Measurements from ENCODE around the gene SLC1A2. TPM values are rescaled to one million over a fixed set of nuclear protein-coding genes. Genes with fewer than 3 reads are reported as not detected.

Gene SLC1A2
- total RNA-seq, 4 donors from 2014 or later = 1.0 to 11.5 (median 5.0) TPM

- Histone ChIP-seq H3K4me3 (no peak overlapping the region), H3K27ac (no peak overlapping the region), H3K4me1 (no peaks in the 10 kb centered on the region), H3K9me3 (no peaks in the 10 kb centered on the region), H3K36me3 (no peaks in the 10 kb centered on the region), H3K27me3 (no peaks in the 10 kb centered on the region)
- TF ChIP-seq POLR2A (IDR thresholded peaks at IDR 0.05) (no peak), CTCF (IDR thresholded peaks at IDR 0.05) (no peak)
- DNase-seq = no peak
- intact Hi-C loops (cut with DNase I; ENCODE audit: low total_unique reads) = no loop called here
Observed at GRCh38 chr11:35208795-35209194, 210.6 kb downstream of the SLC1A2 start.

DNA sequence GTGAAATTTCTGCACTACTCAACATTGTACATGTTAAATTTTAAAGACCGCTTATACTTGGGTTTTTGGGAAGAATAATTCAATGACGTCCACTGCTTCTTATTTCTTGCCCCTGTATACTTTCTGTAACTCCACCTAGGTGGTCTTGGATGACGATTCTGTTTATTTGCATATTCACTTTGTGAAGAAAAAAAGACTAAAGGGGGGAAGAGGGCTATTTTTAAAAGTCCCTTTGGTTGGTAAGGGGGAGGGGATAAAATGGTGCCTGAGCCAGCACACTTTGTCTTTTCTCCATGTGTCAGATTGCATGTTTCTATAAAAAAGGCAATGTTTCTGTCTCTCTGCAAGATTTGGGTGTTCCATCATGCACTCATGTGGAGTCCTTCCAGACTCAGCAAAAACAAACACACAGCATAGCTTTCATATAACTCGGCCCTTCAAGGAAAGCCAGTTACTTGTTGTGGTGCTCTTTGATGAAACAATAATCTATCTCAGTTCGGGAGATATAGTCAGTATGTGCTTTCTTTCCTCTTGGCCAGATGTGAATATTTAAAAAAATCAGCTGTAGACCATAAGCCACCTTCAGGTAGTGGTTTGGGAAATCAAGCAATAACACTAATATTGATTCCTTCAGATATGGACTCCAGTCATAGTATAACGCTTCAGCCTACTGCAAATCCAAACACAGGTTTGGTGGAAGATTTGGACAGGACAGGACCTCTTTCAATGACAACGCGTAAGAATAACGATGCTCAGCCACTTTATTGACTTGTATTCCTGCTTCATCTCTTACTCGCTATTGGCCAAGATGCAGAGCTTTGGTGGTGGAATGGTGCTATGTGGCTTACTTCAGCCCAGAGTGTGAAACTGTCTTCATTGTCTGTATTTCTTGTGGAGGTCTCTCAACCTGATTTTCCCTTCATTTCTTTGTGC, 211.6 kb downstream of the SLC1A2 start:
- no peak overlapping the region for H3K4me3 ChIP-seq
- TF ChIP-seq CTCF (IDR thresholded peaks at IDR 0.05) (no peak), POLR2A (IDR thresholded peaks at IDR 0.05) (no peak)
- no peak overlapping the region for H3K27ac ChIP-seq
- no peaks in the 10 kb centered on the region for H3K36me3 ChIP-seq
- no peaks in the 10 kb centered on the region for H3K4me1 ChIP-seq
- intact Hi-C loops (cut with DNase I; ENCODE audit: low total_unique reads) = no loop called here
- no peaks in the 10 kb centered on the region for H3K27me3 ChIP-seq
- H3K9me3 ChIP-seq = no peaks in the 10 kb centered on the region
- no peak for DNase-seq

GRCh38 chr11:35206616-35207015, 212.7 kb downstream of the SLC1A2 start:
- intact Hi-C loops (cut with DNase I; ENCODE audit: low total_unique reads) = no loop called here
- Histone ChIP-seq H3K4me1 (no peaks in the 10 kb centered on the region), H3K27me3 (no peaks in the 10 kb centered on the region), H3K9me3 (no peaks in the 10 kb centered on the region), H3K4me3 (no peak overlapping the region), H3K27ac (no peak overlapping the region), H3K36me3 (no peaks in the 10 kb centered on the region)
- TF ChIP-seq CTCF (IDR thresholded peaks at IDR 0.05) = no peak
- TF ChIP-seq POLR2A (IDR thresholded peaks at IDR 0.05) = no peak
- no peak for DNase-seq

GRCh38 chr11:35204614-35205013, 214.7 kb downstream of the SLC1A2 start:
- Histone ChIP-seq H3K9me3 (no peaks in the 10 kb centered on the region), H3K4me1 (no peaks in the 10 kb centered on the region), H3K27me3 (no peaks in the 10 kb centered on the region), H3K4me3 (no peak overlapping the region), H3K36me3 (no peaks in the 10 kb centered on the region), H3K27ac (no peak overlapping the region)
- no peak for DNase-seq
- intact Hi-C loops (cut with DNase I; ENCODE audit: low total_unique reads) = no loop called here
- TF ChIP-seq CTCF (IDR thresholded peaks at IDR 0.05) (no peak), POLR2A (IDR thresholded peaks at IDR 0.05) (no peak)

Small RNA genes lying within 50 kb of the gene (small RNA-seq; reads per million reads assigned to genes)
- gene AC090625.1 = not detected

Other genes starting within 250 kb of the SLC1A2 start
- gene PAMR1, start 106.1 kb upstream of the SLC1A2 start, total RNA-seq = 100 to 1,000 TPM in 1 of 4 donors, 10 to 100 TPM in 3; 26.8 to 172 (median 53.6) TPM
- 10 to 100 TPM in 1 of 4 donors, 1 to 10 TPM in 3; 2.1 to 48.5 (median 5.6) TPM for gene FJX1, start 198.9 kb upstream of the SLC1A2 start, total RNA-seq
- gene TRIM44, start 243.2 kb upstream of the SLC1A2 start, total RNA-seq = 10 to 100 TPM; 16.1 to 65.3 (median 40.4) TPM

All from uterus (tissue), 4 donors.